ENCODE data around the gene WDHD1.
"Not testable (repeated sequence)": the region's sequence is repeated elsewhere in the genome, so short reads cannot be mapped to it uniquely, and the experiment has no call there.

The WDHD1 gene

DNA sequence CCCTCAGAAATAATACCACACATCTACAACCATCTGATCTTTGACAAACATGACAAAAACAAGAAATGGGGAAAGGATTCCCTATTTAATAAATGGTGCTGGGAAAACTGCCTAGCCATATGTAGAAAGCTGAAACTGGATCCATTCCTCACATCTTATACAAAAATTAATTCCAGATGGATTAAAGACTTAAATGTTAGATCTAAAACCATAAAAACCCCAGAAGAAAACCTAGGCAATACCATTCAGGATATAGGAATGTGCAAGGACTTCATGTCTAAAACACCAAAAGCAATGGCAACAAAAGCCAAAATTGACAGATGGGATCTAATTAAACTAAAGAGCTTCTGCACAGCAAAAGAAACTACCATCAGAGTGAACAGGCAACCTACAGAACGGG is 74.1 kb downstream of the WDHD1 start:
- DNase-seq (ENCODE audit: low read depth), result not testable (repeated sequence)

GRCh38 chr14:54947230-54947629 is 79.7 kb downstream of the WDHD1 start:
- no peak for DNase-seq (ENCODE audit: low read depth)

DNA sequence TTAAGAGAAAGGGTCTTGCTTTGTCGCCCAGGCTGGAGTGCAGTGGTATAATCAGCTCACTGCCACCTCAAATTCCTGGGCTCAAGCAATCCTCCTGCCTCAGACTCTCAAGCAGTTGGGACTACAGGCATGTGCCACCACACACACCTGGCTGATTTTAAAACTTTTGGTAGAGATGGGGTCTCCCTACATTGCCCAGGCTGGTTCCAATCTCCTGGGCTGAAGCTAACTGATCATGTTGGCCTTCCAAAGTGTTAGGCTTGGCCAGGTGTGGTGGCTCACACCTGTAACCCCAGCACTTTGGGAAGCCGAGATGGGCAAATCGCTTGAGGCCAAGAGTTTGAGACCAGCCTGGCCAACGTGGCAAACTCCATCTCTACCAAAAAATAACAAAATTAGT is 80.4 kb downstream of the WDHD1 start:
- no peak for DNase-seq (ENCODE audit: low read depth)

DNA sequence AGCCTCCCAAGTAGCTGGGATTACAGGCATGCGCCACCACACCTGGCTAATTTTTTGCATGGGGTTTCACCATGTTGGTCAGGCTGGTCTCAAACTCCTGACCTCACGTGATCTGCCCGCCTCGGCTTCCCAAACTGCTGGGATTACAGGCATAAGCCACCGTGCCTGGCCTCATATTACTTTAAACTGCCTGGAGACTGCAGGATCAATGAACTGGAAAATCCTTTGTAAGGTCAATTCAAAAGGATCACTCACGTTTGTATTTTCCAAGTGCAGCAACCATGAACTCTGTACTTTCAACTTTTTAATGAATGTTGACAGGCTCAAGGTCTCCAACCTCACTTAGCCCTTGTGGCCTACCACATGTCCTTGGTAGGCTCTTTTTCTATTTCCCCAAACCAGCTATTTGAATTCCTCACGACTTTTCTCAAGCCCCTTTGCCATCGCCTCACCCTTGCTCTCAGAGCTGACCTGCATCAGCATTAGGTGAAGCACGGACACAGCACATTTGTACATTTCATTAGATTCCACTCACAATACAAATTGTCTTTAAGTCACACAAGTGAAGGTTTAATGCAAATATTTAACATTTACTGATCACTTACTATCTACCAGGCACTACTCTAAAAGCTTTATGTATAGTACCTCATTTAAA is 82.0 kb downstream of the WDHD1 start:
- no peak for DNase-seq (ENCODE audit: low read depth)

GRCh38 chr14:54942913-54943312 is 84.0 kb downstream of the WDHD1 start:
- DNase-seq (ENCODE audit: low read depth), result no peak

GRCh38 chr14:54936816-54937215 is 90.1 kb downstream of the WDHD1 start:
- DNase-seq (ENCODE audit: low read depth), result no peak

- no peak for DNase-seq (ENCODE audit: low read depth)
These were observed 90.9 kb downstream of the WDHD1 start for GRCh38 chr14:54935958-54936357.

DNA sequence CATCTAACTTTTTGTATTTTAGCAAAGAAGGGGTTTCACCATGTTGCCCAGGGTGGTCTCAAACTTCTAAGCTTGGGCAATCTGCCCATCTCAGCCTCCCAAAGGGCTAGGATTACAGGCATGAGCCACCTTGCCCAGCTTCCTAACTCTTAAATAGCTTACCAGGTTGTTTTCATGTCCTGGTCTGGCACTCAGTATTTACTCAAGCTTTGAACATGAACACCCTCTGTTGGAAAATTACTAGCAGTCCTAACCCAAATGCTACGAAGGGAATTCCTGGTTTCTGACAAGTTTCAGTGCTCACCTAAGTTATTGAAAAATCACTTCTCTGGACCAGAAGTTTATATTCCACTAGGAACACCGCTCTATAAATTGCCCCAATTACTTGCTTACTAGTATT is 91.8 kb downstream of the WDHD1 start:
- DNase-seq (ENCODE audit: low read depth), result no peak

DNA sequence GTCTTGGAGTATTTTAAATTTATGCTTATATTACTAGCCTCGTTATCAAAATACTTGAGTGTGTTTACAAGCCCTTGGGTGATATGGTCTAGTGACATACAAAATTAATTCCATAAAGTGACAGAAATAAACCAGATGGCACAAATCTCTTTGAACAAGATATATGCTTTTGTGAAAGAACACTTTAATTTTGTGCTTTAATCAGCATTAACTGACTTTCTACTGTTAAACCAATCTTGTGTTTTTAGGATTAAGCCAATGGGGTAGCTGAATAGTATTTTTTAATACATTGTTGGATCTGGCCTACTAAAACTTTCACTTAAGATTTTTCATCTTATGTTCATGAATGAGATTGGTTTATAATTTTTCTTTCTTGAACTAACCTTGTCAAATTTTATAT is 93.9 kb downstream of the WDHD1 start:
- DNase-seq (ENCODE audit: low read depth), result no peak

DNA sequence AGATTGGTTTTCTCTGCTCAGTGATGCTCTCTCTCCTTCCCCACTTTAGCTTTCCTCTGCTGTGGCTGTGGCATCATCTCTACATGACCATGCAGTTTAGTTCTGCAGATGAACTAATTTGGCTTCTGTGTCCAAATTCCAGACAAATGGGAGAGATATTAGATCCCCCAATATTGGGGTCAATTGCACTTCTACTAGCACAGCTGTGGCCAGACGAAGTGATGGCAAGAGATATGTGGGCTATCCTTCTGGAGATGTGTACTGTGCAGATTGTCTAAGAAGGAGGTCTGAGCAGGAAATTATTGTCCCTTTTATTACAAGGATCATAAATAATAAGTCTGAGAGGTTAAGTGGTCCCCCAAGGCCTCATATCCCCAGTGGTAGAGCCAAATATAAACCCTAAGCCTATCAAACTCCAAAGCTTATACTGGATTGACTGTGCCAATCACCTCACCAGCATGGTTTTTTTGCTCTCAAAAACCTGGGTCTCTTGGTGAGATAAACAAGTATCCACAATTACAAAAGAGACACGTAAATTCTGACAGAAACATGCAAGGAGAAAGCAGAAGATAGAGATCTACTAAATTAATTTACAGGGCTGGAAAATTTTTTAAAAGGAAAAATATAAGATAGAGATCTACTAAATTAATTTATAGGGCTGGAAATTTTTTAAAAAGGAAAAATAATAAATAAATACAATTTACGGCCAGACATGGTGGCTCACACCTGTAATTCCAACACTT is 95.1 kb downstream of the WDHD1 start:
- DNase-seq (ENCODE audit: low read depth), result no peak

GRCh38 chr14:54931101-54931500 is 95.8 kb downstream of the WDHD1 start:
- DNase-seq (ENCODE audit: low read depth), result no peak

DNA sequence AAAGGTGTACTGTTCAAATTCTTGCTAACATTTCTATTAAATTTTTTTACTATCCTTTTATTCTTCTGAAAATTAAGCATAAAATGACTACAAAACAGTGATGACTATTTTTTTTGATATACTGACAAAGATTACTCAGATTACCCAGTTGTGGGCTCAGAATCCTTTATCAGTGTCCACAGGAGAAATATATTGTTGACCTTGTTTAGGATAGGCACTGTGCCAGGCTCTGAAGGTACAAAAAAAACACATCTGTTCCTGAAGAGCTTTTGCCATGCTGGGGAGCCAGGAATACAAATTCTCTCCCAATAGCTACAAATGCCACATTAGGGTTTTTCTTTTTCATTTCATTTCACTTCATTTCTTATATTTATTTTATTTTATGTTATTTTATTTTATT is 97.3 kb downstream of the WDHD1 start:
- no peak for DNase-seq (ENCODE audit: low read depth)

GRCh38 chr14:54928216-54928615 is 98.7 kb downstream of the WDHD1 start:
- DNase-seq (ENCODE audit: low read depth), result no peak

DNA sequence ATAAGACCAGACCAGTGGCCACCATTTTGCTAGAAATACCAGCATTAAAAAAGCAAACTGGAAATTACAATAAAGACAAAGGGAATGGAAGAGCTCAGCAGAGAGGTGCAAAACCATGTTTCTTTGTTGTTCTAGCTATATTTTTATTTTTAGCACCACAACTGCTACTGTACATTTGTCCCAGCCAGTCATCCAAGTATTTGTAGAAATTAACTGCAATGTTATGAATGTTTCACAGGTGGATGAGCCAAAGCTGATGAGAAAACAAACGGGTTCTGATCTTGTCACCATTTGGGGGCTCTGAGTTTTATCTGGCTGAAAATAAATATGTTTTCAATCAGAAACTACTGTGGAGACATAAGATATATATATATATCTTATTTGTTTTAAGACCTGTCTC is 99.3 kb downstream of the WDHD1 start:
- no peak for DNase-seq (ENCODE audit: low read depth)

- DNase-seq (ENCODE audit: low read depth), result not testable (repeated sequence)
These were observed 100.3 kb downstream of the WDHD1 start for GRCh38 chr14:54926570-54926969.

DNA sequence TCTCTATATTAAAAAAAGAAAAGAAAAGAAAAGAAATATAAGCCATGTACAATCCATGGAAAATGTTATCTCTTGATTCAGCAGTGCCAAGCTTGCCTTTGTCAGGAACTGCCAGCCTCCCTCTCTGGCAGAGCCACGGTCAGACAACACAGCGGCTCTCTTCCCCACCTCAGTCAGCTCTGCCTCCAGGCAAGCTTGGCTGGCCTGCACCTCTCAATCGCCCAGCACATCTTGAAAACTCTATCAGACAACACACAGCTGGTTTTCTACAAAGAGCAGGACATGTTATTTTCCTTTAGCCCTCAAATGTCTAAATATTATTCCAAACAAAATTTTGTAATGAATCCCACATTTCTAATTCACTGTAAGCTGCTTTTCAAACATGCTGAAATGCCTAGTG is 104.3 kb downstream of the WDHD1 start:
- DNase-seq (ENCODE audit: low read depth), result no peak

GRCh38 chr14:54920052-54920451 is 106.8 kb downstream of the WDHD1 start:
- no peak for DNase-seq (ENCODE audit: low read depth)

DNA sequence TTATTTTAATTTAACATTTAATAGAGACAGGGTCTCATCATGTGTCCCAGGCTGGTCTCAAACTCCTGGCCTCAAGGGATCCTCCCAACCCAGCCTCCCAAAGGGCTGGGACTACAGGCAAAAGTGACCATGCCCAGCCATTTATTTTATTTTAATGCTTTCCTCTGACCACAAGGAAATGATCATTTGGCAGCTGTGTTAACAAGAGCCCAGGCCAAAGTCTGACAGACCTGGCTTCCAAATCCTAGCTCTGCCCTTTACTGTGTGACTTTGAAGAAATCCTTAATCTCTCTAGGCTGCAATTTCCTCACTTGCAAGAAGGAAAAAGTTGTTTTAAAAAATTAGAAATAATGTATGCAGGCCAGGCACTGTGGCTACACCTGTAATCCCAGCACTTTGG is 107.6 kb downstream of the WDHD1 start:
- no peak for DNase-seq (ENCODE audit: low read depth)

- DNase-seq (ENCODE audit: low read depth), result no peak
These were observed 108.5 kb downstream of the WDHD1 start for GRCh38 chr14:54918427-54918826.

DNA sequence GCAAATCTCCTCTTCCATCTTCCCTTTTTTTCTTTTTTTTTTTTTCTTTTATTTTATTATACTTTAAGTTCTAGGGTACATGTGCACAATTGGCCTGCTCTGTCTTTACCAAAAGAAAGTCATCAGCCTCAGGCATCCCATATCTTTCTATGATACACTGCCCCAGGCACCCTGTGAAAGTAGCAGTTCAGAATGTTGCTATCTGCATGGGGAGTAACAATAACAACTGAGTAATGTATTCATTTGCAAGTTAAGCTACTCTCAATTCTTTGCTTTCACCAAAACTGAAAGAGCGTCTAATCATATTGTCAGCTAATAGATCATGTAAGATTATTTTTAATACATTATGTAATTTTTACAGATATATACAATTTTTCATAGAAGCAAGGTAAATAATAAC is 110.8 kb downstream of the WDHD1 start:
- DNase-seq (ENCODE audit: low read depth), result no peak

GRCh38 chr14:54909817-54910558 is 116.9 kb downstream of the WDHD1 start:
- DNase-seq (ENCODE audit: low read depth), result no peak

- DNase-seq (ENCODE audit: low read depth), result not testable (repeated sequence)
These were observed 117.9 kb downstream of the WDHD1 start for GRCh38 chr14:54908973-54909372.

DNA sequence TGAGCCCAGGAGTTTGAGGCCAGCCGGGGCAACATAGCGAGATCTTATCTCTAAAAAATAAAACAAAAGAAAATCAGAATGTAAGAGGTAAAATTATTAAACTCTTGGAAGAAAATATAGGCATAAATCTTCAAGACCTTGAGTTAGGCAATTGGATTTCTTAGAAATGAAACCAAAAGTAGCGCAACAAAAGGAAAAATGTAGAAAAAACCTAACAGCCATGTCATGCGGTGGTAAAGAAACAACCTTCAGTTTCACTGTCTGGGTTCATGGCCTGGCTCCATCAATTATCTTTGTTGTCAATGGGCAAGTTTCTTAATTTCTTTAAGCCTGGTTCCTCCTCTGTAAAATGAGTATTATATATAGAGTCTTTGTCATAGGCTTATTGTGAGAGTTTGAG is 118.7 kb downstream of the WDHD1 start:
- DNase-seq (ENCODE audit: low read depth), result no peak
